Measurements from ENCODE around the gene MKNK2. TPM values are rescaled to one million over a fixed set of nuclear protein-coding genes. Genes with fewer than 3 reads are reported as not detected.
"Not testable (repeated sequence)": the region's sequence is repeated elsewhere in the genome, so short reads cannot be mapped to it uniquely, and the experiment has no call there.

Gene MKNK2
- polyA plus RNA-seq, 3 donors, result 16.9 to 333 (median 21.8) TPM

- peaks cover 29 to 42% of the 10 kb centered on the region in 2 donors for H3K4me1 ChIP-seq (ENCODE audit: control insufficient read depth in 1 of 2, insufficient read depth in 2 of 2, low read length in 2 of 2)
- DNase-seq, result peak; percentile 68 to 75 (median 70)
- peaks cover 20 to 23% of the 10 kb centered on the region in 2 donors for H3K36me3 ChIP-seq (replicated peaks in 1 of 2; ENCODE audit: control insufficient read depth in 1 of 2, insufficient read depth in 2 of 2, low read length in 2 of 2)
- H3K9ac ChIP-seq (ENCODE audit: insufficient read depth, low read length, poor library complexity, severe bottlenecking), result no peak overlapping the region
- H2AFZ ChIP-seq (ENCODE audit: insufficient read depth, low read depth, low read length, poor library complexity, severe bottlenecking), result no peak overlapping the region
- no peaks in the 10 kb centered on the region for H3K27me3 ChIP-seq (ENCODE audit: control insufficient read depth in 2 of 2, insufficient read depth in 2 of 2, low read length in 2 of 2)
- TF ChIP-seq, protein P1, sequence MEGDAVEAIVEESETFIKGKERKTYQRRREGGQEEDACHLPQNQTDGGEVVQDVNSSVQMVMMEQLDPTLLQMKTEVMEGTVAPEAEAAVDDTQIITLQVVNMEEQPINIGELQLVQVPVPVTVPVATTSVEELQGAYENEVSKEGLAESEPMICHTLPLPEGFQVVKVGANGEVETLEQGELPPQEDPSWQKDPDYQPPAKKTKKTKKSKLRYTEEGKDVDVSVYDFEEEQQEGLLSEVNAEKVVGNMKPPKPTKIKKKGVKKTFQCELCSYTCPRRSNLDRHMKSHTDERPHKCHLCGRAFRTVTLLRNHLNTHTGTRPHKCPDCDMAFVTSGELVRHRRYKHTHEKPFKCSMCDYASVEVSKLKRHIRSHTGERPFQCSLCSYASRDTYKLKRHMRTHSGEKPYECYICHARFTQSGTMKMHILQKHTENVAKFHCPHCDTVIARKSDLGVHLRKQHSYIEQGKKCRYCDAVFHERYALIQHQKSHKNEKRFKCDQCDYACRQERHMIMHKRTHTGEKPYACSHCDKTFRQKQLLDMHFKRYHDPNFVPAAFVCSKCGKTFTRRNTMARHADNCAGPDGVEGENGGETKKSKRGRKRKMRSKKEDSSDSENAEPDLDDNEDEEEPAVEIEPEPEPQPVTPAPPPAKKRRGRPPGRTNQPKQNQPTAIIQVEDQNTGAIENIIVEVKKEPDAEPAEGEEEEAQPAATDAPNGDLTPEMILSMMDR (IDR thresholded peaks at IDR 0.05), result no peak
- Mint-ChIP-seq H3K9me3 (peaks cover 10 to 21% (median 14%) of the 10 kb centered on the region in 7 donors), H3K36me3 (peaks cover 12 to 18% of the 10 kb centered on the region in 2 donors), H3K4me1 (peaks cover 32% of the 10 kb centered on the region), H3K27me3 (ENCODE audit: low read depth in 3 of 3) (peaks cover 2 to 5% (median 3%) of the 10 kb centered on the region in 3 donors), H3K4me3 (peak overlapping the region; percentile 69 to 71), H3K27ac (peak overlapping the region; percentile 64 to 88 (median 84))
- peak overlapping the region in 1 of 2 donors; percentile 9 for H3K27ac ChIP-seq (ENCODE audit: low read depth in 1 of 2, low read length in 2 of 2)
- H3K79me2 ChIP-seq (ENCODE audit: insufficient read depth, low read length), result no peaks in the 10 kb centered on the region
- peak overlapping the region; percentile 51 for H3K4me2 ChIP-seq (replicated peaks; ENCODE audit: extremely low read depth, low read length, poor library complexity, severe bottlenecking)
- peaks cover 24% of the 10 kb centered on the region for H4K20me1 ChIP-seq (ENCODE audit: insufficient read depth, low read length)
- intact Hi-C loops (cut with micrococcal nuclease), result loop anchor here in 1 of 2 donors (5.0 kb wide), 1 partner anchor 32 kb away; no protein-coding TSS in a partner anchor
- 42% methylated on average over 28 of the region's 34 CpGs for WGBS (ENCODE audit: insufficient coverage)
- H3K9me3 ChIP-seq (replicated peaks in 1 of 2; ENCODE audit: control insufficient read depth in 1 of 2, insufficient read depth in 1 of 2, low read length in 2 of 2), result peaks cover 7 to 16% of the 10 kb centered on the region in 2 donors
- H3K4me3 ChIP-seq (replicated peaks in 1 of 3; ENCODE audit: low read depth in 2 of 3, low read length in 3 of 3), result peak overlapping the region in 1 of 3 experiments; percentile 44
Observed at GRCh38 chr19:2034729-2035589, 16.1 kb downstream of the MKNK2 start.

DNA sequence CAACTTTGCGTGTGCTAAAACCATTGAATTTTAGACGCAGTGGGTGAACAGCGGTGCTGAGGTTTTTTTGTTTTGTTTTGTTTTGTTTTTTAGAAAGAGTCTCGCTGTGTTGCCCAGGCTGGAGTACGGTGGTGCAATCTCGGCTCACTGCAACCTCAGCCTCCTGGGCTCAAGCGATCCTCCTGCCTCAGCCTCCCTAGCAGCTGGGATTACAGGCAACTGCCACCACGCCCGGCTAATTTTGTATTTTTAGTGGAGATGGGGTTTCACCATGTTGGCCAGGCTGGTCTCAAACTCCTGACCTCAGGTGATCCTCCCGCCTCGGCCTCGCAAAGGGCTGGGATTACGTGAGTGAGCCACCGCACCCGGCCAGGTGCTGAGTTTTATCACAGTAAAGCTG lies 16.8 kb downstream of the MKNK2 start:
- H3K9me3 ChIP-seq (replicated peaks in 1 of 2; ENCODE audit: control insufficient read depth in 1 of 2, insufficient read depth in 1 of 2, low read length in 2 of 2), result peaks cover 7 to 16% of the 10 kb centered on the region in 2 donors
- Mint-ChIP-seq H3K36me3 (peaks cover 9 to 13% of the 10 kb centered on the region in 2 donors), H3K4me1 (peaks cover 32% of the 10 kb centered on the region), H3K4me3 (peak overlapping the region in 1 of 2 donors; percentile 69), H3K9me3 (peaks cover 10 to 21% (median 14%) of the 10 kb centered on the region in 7 donors), H3K27ac (peak overlapping the region in 2 of 7 donors; percentile 64 to 77)
- peaks cover 13 to 16% of the 10 kb centered on the region in 2 donors for H3K36me3 ChIP-seq (replicated peaks in 1 of 2; ENCODE audit: control insufficient read depth in 1 of 2, insufficient read depth in 2 of 2, low read length in 2 of 2)
- not testable (repeated sequence) for DNase-seq; H3K9ac ChIP-seq (ENCODE audit: insufficient read depth, low read length, poor library complexity, severe bottlenecking); H3K27me3 Mint-ChIP-seq (ENCODE audit: low read depth in 3 of 3); H3K79me2 ChIP-seq (ENCODE audit: insufficient read depth, low read length); H3K27me3 ChIP-seq (ENCODE audit: control insufficient read depth in 2 of 2, insufficient read depth in 2 of 2, low read length in 2 of 2); H3K27ac ChIP-seq (ENCODE audit: low read depth in 1 of 2, low read length in 2 of 2); H2AFZ ChIP-seq (ENCODE audit: insufficient read depth, low read depth, low read length, poor library complexity, severe bottlenecking)
- intact Hi-C loops (cut with micrococcal nuclease), result loop anchor here in 1 of 2 donors (5.0 kb wide), 1 partner anchor 33 kb away; no protein-coding TSS in a partner anchor
- peak overlapping the region; percentile 51 for H3K4me2 ChIP-seq (replicated peaks; ENCODE audit: extremely low read depth, low read length, poor library complexity, severe bottlenecking)
- peak overlapping the region in 1 of 3 experiments; percentile 44 for H3K4me3 ChIP-seq (replicated peaks in 1 of 3; ENCODE audit: low read depth in 2 of 3, low read length in 3 of 3)
- peaks cover 18% of the 10 kb centered on the region for H4K20me1 ChIP-seq (ENCODE audit: insufficient read depth, low read length)
- H3K4me1 ChIP-seq (ENCODE audit: control insufficient read depth in 1 of 2, insufficient read depth in 2 of 2, low read length in 2 of 2), result peaks cover 29 to 42% of the 10 kb centered on the region in 2 donors
- 94% methylated on average over 15 of the region's 15 CpGs for WGBS (ENCODE audit: insufficient coverage)

Measured in CD14-positive monocyte (primary cell).